Activated CD8-positive, alpha-beta T cell treated with anti-CD3 and anti-CD28 coated beads, Interleukin-2, amount 10 ng/mL, durations not matched to agents 7 days and 5 days (primary cell): Measurements from ENCODE around the gene IL3. TPM values are rescaled to one million over a fixed set of nuclear protein-coding genes. Genes with fewer than 3 reads are reported as not detected.
A peak's percentile ranks its signal among the peaks of the same experiment; 100 is the strongest.

Source experiments
- ATAC-seq: fragments of 150-1000 bp; cut with Tn5 transposase; one replicate; pipeline ENCODE4 v1.10.0; 2021; ENCODE audit warnings: moderate library complexity
- CTCF ChIA-PET: fragments of 350-600 bp; sonication (Branson Sonifier 250); formaldehyde crosslinking; loops from one replicate; lab custom pipeline; 2021; ENCODE audit warnings: antibody characterized with exemption; lab: Charles Lee
- POLR2A ChIA-PET: fragments of 350-600 bp; sonication (Branson Sonifier 250); formaldehyde crosslinking; loops from one replicate; lab custom pipeline; 2021; ENCODE audit warnings: antibody characterized with exemption; lab: Charles Lee
- DNase-seq: peaks from one replicate; pipeline ENCODE4 v3.0.0-alpha.2; 2020
- H3K27ac Mint-ChIP-seq: one replicate; pipeline ENCODE4 v1.8.0; 2021; ENCODE audit warnings: mild to moderate bottlenecking, mixed read lengths
- H3K27me3 Mint-ChIP-seq: one replicate; pipeline ENCODE4 v1.8.0; 2021; ENCODE audit warnings: low read depth, mixed read lengths
- H3K36me3 Mint-ChIP-seq: one replicate; pipeline ENCODE4 v1.8.0; 2021; ENCODE audit warnings: low read depth, mixed read lengths
- H3K4me1 Mint-ChIP-seq: one replicate; pipeline ENCODE4 v1.8.0; 2021; ENCODE audit warnings: low read depth, mixed read lengths
- H3K4me3 Mint-ChIP-seq: one replicate; pipeline ENCODE4 v1.8.0; 2021; ENCODE audit warnings: mild to moderate bottlenecking, mixed read lengths
- H3K9me3 Mint-ChIP-seq: one replicate; pipeline ENCODE4 v1.8.0; 2022; ENCODE audit warnings: mixed read lengths; ENCODE audit not compliant: insufficient read depth
- total RNA-seq, 2 experiments: library from RNA; stranded (reverse); gene quantifications; one replicate each; pipeline ENCODE4 v1.2.3, GENCODE V29; 2021

IL3 gene
- total RNA-seq, 2 experiments from 2014 or later = not detected

- ATAC-seq (no peak), DNase-seq (no peak)
- POLR2A ChIA-PET = interaction anchor here (0.6 kb wide), 1 partner anchor 263 kb away, joined by 3 read pairs; no protein-coding TSS in a partner anchor
- H3K27ac Mint-ChIP-seq = peak overlapping the region; percentile 72
- H3K36me3 Mint-ChIP-seq = no peaks in the 10 kb centered on the region
- H3K9me3 Mint-ChIP-seq = no peaks in the 10 kb centered on the region
- peaks cover 82% of the 10 kb centered on the region for H3K4me1 Mint-ChIP-seq
- H3K27me3 Mint-ChIP-seq = peaks cover 2% of the 10 kb centered on the region
- CTCF ChIA-PET = interaction anchor here (1.1 to 3.8 kb wide), 3 partner anchors 51 to 122 kb away, joined by 3 to 23 read pairs (median 3); no protein-coding TSS in a partner anchor
- no peak overlapping the region for H3K4me3 Mint-ChIP-seq
Observed at GRCh38 chr5:132058646-132059042, 1.8 kb upstream of the IL3 start.

DNA sequence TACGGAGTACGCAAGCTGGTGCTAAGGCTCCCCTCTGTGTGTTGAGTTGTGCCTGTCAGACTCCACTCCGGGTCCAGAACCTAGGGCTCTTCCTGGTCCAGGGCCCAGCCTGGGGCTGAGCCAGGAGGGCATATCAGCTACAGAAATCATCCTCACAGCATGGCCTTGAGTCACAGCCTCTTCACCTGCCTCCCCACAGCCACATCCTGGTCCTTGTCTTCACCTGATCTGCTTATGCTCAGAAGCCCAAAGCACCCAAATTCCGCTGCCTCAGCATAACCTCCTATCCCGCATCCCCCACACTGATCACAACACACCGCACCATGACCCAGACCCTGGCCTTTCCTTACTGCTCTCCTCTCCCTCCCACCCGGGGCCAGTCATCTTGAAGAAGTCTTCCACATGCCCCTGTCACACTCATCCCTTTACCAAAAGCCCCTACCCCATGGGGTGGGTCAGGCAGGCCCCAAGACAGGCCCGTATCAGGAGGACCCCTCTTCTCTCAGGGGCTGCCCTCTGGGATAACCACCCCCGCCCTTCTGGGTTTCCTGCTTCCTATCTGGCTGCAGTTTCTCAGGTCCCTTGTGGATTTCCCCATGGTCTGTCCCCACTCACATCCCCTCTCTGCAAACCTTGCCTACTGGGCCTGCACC, 1.3 kb upstream of the IL3 start:
- H3K9me3 Mint-ChIP-seq = no peaks in the 10 kb centered on the region
- H3K36me3 Mint-ChIP-seq = no peaks in the 10 kb centered on the region
- ChIA-PET POLR2A (interaction anchor here (0.6 kb wide), 1 partner anchor 263 kb away, joined by 3 read pairs; no protein-coding TSS in a partner anchor), CTCF (interaction anchor here (1.1 kb wide), 1 partner anchor 121 kb away, joined by 3 read pairs; no protein-coding TSS in a partner anchor)
- H3K27ac Mint-ChIP-seq = peak overlapping the region; percentile 72
- peaks cover 83% of the 10 kb centered on the region for H3K4me1 Mint-ChIP-seq
- DNase-seq (peak; percentile 61), ATAC-seq (peak; percentile 34)
- H3K27me3 Mint-ChIP-seq = peaks cover 2% of the 10 kb centered on the region
- no peak overlapping the region for H3K4me3 Mint-ChIP-seq

- Mint-ChIP-seq H3K4me1 (peaks cover 83% of the 10 kb centered on the region), H3K27me3 (peaks cover 2% of the 10 kb centered on the region), H3K4me3 (no peak overlapping the region), H3K36me3 (no peaks in the 10 kb centered on the region), H3K27ac (peak overlapping the region; percentile 72), H3K9me3 (no peaks in the 10 kb centered on the region)
- ChIA-PET POLR2A (no interaction called here), CTCF (interaction anchor here (1.2 kb wide), 1 partner anchor 10 kb away, joined by 3 read pairs; no protein-coding TSS in a partner anchor)
- DNase-seq = no peak
- ATAC-seq = no peak
Observed at GRCh38 chr5:132059696-132060500, 557 bp upstream of the IL3 start.

DNA sequence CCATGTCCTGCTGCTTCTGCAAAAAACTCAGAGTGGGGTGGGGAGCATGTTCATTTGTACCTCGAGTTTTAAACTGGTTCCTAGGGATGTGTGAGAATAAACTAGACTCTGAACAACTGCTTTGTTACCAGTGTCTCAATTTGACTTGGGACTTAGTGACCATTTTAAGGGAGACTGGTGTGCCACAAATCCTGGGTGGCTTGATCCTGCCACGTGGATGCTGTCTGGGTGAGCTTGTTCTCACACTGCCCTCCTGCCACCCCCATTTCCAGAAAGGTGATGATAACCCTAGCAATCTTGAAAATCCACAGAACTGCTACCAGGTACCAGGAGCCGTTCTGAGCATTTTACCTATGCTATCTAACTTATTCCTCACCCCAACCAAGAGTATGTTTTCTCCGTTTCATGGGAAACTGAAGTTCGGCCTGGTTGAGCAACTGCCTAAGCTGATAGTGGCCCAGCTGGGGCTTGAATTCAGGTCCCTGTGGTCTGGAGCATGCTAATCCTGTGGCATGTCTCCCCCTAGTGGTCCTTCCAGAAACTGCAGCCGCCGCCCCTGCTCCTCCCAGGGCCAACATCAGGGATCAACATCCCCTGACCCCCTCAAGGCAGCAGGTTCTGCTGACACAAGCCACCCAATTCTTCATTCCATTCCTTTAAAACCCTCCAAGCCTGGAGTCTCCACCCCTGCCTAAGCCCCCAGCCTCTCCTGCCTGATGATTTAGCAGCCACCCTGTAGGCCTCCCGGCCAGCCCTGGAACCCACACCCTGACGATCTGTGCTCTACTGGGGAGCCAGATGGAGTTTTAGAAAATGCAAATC, 2.8 kb downstream of the IL3 start:
- peak; percentile 66 for ATAC-seq
- H3K4me3 Mint-ChIP-seq = no peak overlapping the region
- no peaks in the 10 kb centered on the region for H3K27me3 Mint-ChIP-seq
- peaks cover 61% of the 10 kb centered on the region for H3K4me1 Mint-ChIP-seq
- no peaks in the 10 kb centered on the region for H3K9me3 Mint-ChIP-seq
- DNase-seq = peak; percentile 88
- H3K36me3 Mint-ChIP-seq = no peaks in the 10 kb centered on the region
- ChIA-PET POLR2A (no interaction called here), CTCF (interaction anchor here (0.5 to 3.3 kb wide), 53 partner anchors 8 to 640 kb away, joined by 3 to 37 read pairs (median 4); partner anchors contain the start of genes ACSL6, CSF2, FNIP1 and SLC22A5)
- H3K27ac Mint-ChIP-seq = peak overlapping the region; percentile 67

GRCh38 chr5:132064140-132064539, 3.7 kb downstream of the IL3 start:
- Mint-ChIP-seq H3K4me1 (peaks cover 57% of the 10 kb centered on the region), H3K27me3 (no peaks in the 10 kb centered on the region), H3K9me3 (no peaks in the 10 kb centered on the region), H3K36me3 (no peaks in the 10 kb centered on the region), H3K4me3 (no peak overlapping the region), H3K27ac (no peak overlapping the region)
- CTCF ChIA-PET = interaction anchor here (0.6 to 3.3 kb wide), 20 partner anchors 7 to 480 kb away, joined by 3 to 37 read pairs (median 4); partner anchors contain the start of genes ACSL6 and CSF2
- no peak for DNase-seq
- ATAC-seq = no peak
- POLR2A ChIA-PET = no interaction called here

DNA sequence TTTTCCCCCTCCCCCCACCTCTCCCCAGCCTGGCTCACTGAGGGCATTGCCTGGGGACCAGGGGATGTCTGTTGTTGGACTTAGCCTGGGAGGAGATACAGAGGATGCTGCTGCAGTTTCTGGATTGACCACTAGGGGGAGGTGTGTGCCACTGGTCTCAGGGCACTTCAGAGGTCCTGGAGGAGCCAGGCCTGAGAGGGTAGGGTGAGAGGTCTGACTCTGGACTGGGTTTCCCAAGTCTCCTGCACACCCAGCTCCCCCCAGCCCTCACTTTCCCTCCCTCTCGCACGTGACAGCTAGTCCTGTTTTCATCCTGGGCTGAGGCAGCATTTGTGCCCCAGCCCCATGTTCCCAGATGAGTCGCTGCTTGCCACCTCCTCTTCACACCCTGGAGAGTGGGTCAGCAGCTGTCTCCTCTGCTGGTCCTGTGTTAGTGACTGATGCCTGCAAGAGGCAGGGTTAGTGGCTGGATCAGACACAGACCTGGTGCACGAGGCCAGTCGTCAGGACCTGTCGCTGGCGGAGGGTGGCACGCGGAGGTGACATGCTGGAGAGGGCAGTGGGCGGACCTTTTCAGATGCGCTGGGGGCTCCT, 4.4 kb downstream of the IL3 start:
- Mint-ChIP-seq H3K27me3 (no peaks in the 10 kb centered on the region), H3K4me1 (peaks cover 56% of the 10 kb centered on the region), H3K36me3 (no peaks in the 10 kb centered on the region), H3K27ac (peak overlapping the region; percentile 57), H3K4me3 (no peak overlapping the region), H3K9me3 (no peaks in the 10 kb centered on the region)
- ChIA-PET POLR2A (interaction anchor here (0.9 kb wide), 1 partner anchor 9 kb away, joined by 3 read pairs; the partner anchor contains the start of gene CSF2), CTCF (interaction anchor here (0.6 to 3.3 kb wide), 23 partner anchors 9 to 481 kb away, joined by 3 to 37 read pairs (median 4); partner anchors contain the start of genes CSF2 and SLC22A5)
- peak; percentile 73 for ATAC-seq
- peak; percentile 90 for DNase-seq

- Mint-ChIP-seq H3K27me3 (no peaks in the 10 kb centered on the region), H3K36me3 (no peaks in the 10 kb centered on the region), H3K9me3 (no peaks in the 10 kb centered on the region), H3K27ac (peak overlapping the region; percentile 60), H3K4me3 (no peak overlapping the region), H3K4me1 (peaks cover 55% of the 10 kb centered on the region)
- POLR2A ChIA-PET = interaction anchor here (0.9 kb wide), 1 partner anchor 9 kb away, joined by 3 read pairs; the partner anchor contains the start of gene CSF2
- DNase-seq (peak; percentile 73), ATAC-seq (peak; percentile 54)
- CTCF ChIA-PET = interaction anchor here (0.7 to 3.3 kb wide), 24 partner anchors 8 to 818 kb away, joined by 3 to 37 read pairs (median 4); partner anchors contain the start of genes CSF2 and SLC22A5
Observed at GRCh38 chr5:132065351-132065937, 5.0 kb downstream of the IL3 start.

DNA sequence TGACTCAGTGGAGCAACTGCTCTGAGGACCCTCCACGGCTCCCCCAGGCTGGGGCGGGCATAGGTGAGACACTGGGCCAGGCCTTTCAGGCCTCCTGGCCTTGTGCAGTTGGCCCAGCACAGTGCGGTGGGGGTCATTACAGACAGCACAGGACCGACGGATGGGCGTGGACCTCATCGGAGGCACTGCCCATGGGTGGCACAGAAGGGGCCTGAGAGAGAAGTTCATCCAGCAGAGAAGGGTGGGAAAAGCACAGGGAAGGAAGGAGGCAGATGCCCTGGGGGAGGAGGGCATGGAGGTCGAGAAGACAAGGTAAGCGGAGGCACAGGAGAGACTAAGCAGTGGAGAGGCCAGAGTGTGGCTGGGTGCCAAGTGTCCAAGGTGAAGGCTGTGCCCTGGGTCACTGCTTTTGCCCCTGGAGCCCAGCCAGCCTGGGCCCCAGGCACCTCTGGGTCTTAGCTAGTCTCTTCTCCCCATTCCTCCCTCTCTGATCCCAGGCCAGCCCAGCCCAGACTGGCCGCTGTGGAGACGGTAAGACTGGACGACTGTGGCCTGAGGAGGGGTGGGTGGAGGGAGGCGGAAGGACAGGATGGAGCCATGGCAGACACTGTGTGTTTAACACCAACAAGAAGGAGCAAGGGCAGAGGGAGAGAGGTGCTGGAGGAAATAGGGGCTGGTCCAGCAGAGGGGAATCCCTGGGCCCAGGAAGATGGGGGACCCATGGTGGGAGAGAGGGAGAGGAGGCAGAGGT, 5.7 kb downstream of the IL3 start:
- H3K27me3 Mint-ChIP-seq = no peaks in the 10 kb centered on the region
- ChIA-PET POLR2A (no interaction called here), CTCF (interaction anchor here (0.9 to 2.9 kb wide), 10 partner anchors 7 to 817 kb away, joined by 3 to 18 read pairs (median 6); partner anchors contain the start of gene CSF2)
- peaks cover 55% of the 10 kb centered on the region for H3K4me1 Mint-ChIP-seq
- no peak overlapping the region for H3K4me3 Mint-ChIP-seq
- H3K36me3 Mint-ChIP-seq = no peaks in the 10 kb centered on the region
- peak overlapping the region; percentile 15 for H3K27ac Mint-ChIP-seq
- no peak for ATAC-seq
- no peaks in the 10 kb centered on the region for H3K9me3 Mint-ChIP-seq
- no peak for DNase-seq

- no peak overlapping the region for H3K4me3 Mint-ChIP-seq
- H3K36me3 Mint-ChIP-seq = no peaks in the 10 kb centered on the region
- CTCF ChIA-PET = interaction anchor here (0.9 to 2.9 kb wide), 3 partner anchors 68 to 434 kb away, joined by 3 to 14 read pairs (median 13); no protein-coding TSS in a partner anchor
- no peaks in the 10 kb centered on the region for H3K9me3 Mint-ChIP-seq
- H3K4me1 Mint-ChIP-seq = peaks cover 55% of the 10 kb centered on the region
- ATAC-seq (no peak), DNase-seq (no peak)
- no peaks in the 10 kb centered on the region for H3K27me3 Mint-ChIP-seq
- POLR2A ChIA-PET = interaction anchor here (0.7 kb wide), 1 partner anchor 414 kb away, joined by 3 read pairs; no protein-coding TSS in a partner anchor
- H3K27ac Mint-ChIP-seq = peak overlapping the region; percentile 60
Observed at GRCh38 chr5:132066871-132067270, 6.4 kb downstream of the IL3 start.
